ENCODE data around the gene SNRPF.
"Not testable (repeated sequence)": the region's sequence is repeated elsewhere in the genome, so short reads cannot be mapped to it uniquely, and the experiment has no call there.

SNRPF gene

DNA sequence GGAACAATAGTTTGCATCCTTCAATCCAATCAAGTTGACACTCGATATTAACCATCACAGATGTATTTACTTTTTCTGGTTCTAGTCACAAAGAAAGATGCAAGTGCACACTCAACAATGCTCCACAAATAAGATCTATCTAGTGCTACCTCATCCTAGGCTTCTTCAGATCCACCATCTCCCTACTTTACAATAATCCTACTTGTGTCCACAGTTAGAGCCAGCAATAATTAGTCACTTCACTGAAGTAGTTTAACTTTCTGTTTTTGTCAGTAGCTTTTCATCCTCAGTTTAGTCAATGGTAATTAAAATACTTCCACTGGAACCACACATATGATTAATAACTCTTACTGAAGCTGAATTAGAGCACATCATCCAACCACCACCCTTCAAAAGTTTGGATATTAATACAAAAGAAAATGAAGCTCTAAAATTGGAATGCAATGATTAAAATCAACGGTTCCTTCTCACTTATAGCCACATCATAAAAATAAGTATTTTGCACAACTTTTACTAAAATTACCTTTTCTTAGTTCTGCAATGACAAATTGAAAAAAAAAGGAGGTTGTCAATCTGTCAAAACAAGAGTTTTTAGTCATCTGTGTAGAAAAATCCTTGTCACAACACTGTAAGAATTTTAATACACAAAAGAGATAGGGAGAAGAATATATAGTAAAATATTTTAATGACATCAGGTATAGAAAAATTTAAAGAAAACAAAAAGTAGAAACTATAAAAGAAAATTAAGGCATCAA, 28.2 kb upstream of the SNRPF start:
- DNase-seq (ENCODE audit: low read depth) = no peak
- TF ChIP-seq, protein P1, sequence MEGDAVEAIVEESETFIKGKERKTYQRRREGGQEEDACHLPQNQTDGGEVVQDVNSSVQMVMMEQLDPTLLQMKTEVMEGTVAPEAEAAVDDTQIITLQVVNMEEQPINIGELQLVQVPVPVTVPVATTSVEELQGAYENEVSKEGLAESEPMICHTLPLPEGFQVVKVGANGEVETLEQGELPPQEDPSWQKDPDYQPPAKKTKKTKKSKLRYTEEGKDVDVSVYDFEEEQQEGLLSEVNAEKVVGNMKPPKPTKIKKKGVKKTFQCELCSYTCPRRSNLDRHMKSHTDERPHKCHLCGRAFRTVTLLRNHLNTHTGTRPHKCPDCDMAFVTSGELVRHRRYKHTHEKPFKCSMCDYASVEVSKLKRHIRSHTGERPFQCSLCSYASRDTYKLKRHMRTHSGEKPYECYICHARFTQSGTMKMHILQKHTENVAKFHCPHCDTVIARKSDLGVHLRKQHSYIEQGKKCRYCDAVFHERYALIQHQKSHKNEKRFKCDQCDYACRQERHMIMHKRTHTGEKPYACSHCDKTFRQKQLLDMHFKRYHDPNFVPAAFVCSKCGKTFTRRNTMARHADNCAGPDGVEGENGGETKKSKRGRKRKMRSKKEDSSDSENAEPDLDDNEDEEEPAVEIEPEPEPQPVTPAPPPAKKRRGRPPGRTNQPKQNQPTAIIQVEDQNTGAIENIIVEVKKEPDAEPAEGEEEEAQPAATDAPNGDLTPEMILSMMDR (IDR thresholded peaks at IDR 0.05; ENCODE audit: insufficient read depth, low read depth, low read length, missing control alignments) = no peak
- no peak overlapping the region for H3K4me3 ChIP-seq (ENCODE audit: low read depth, low read length)

DNA sequence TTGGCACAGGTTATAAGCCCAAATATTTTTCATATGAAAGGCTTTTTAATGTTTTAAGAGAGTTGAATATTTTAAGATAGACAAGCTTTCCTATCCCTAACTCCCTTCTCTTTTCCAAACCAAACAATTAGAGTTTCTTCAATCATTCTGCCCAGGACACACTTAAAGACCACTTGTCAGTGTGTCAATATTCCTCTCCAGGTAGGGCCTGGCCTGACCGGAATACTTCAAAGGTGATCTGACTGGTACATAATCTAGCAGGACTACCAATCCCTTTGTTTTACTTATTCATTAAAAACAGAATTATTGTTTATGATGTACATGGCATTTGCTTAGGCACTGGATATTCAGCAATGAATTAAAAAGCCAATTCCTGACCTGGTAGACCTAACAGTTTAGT, 24.2 kb upstream of the SNRPF start:
- TF ChIP-seq, protein P1 (IDR thresholded peaks at IDR 0.05; ENCODE audit: insufficient read depth, low read depth, low read length, missing control alignments) = no peak
- no peak for DNase-seq (ENCODE audit: low read depth)
- no peak overlapping the region for H3K4me3 ChIP-seq (ENCODE audit: low read depth, low read length)

DNA sequence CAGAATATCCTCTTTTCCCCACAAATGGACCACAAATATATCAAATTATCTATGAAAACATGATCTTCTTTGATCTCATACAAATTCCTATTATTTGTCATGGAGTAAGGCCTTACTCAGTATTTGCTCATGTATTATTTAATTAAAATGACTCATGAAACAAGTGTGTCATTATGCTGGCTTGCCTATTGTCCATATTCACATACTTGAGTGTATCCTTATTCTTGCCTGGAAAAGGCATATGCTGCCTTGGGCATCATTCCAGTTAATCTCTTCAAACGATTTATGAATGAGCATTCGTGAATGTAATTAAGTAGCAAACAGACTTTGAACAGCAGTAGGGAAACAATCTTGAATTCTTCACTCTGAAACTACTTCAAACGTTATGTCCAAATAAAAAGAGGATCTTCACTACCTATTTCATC, 22.6 kb upstream of the SNRPF start:
- TF ChIP-seq, protein P1 (IDR thresholded peaks at IDR 0.05; ENCODE audit: insufficient read depth, low read depth, low read length, missing control alignments) = no peak
- no peak overlapping the region for H3K4me3 ChIP-seq (ENCODE audit: low read depth, low read length)
- no peak for DNase-seq (ENCODE audit: low read depth)

DNA sequence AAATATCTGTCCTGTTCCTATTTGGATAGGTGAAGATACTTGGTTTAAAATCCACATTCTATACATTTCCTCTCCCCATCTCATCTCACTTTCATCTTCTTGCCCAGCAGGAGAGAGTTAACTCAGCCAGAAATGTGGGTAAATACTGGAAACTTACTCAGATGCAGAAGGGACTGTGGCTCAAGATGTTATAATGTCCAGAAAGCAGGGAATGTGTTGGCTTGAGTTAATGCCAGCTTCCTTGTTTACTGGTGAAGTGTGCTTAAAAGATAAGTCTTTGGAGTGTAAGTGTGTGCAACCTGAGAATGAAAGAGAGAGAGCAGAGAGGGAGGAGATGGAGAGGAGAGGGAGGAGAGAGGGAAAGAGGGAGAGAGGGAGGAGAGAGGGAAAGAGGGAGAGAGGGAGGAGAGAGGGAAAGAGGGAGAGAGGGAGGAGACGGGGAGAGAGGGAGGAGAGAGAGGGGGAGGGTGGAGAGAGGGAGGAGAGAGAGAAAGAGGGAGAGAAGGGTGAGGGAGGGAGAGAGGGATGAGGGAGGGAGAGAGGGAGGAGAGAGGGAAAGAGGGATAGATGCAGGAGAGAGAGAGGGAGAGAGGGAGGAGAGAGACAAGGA, 22.0 kb upstream of the SNRPF start:
- TF ChIP-seq, protein P1 (IDR thresholded peaks at IDR 0.05; ENCODE audit: insufficient read depth, low read depth, low read length, missing control alignments) = no peak
- H3K4me3 ChIP-seq (ENCODE audit: low read depth, low read length) = no peak overlapping the region
- no peak for DNase-seq (ENCODE audit: low read depth)

- H3K4me3 ChIP-seq (ENCODE audit: low read depth, low read length) = no peak overlapping the region
- TF ChIP-seq, protein P1 (IDR thresholded peaks at IDR 0.05; ENCODE audit: insufficient read depth, low read depth, low read length, missing control alignments) = no peak
- DNase-seq (ENCODE audit: low read depth) = no peak
Observed at GRCh38 chr12:95837240-95838038, 21.3 kb upstream of the SNRPF start.

- TF ChIP-seq, protein P1 (IDR thresholded peaks at IDR 0.05; ENCODE audit: insufficient read depth, low read depth, low read length, missing control alignments) = no peak
- no peak overlapping the region for H3K4me3 ChIP-seq (ENCODE audit: low read depth, low read length)
- no peak for DNase-seq (ENCODE audit: low read depth)
Observed at GRCh38 chr12:95838125-95838524, 20.6 kb upstream of the SNRPF start.

DNA sequence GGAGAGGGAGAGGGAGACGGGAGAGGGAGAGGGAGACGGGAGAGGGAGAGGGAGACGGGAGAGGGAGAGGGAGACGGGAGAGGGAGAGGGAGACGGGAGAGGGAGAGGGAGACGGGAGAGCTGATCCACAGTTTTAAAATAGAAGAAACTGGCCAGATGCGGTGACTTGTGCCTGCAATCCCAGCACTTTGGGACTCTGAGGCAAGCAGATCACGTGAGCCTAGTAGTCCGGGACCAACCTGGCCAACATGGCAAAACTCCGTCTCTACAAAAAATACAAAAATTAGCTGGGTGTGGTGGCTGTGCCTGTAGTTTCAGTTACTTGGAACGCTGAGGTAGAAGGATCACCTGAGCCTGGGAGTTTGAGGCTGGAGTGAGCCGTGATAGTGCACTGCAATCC, 16.3 kb upstream of the SNRPF start:
- not testable (repeated sequence) for H3K4me3 ChIP-seq (ENCODE audit: low read depth, low read length); DNase-seq (ENCODE audit: low read depth)

Measured in GM12865 (cell line).